GM12872 (cell line): ENCODE measurements around the gene KCNK2.

Source experiments
- TF ChIP-seq, protein P1 (sequence below): IDR thresholded peaks from 3 replicates; pipeline ENCODE4 v1.5.1; 2011; ENCODE audit warnings: low read depth, mild to moderate bottlenecking, low read length, moderate library complexity; ENCODE audit not compliant: insufficient read depth

KCNK2 gene

DNA sequence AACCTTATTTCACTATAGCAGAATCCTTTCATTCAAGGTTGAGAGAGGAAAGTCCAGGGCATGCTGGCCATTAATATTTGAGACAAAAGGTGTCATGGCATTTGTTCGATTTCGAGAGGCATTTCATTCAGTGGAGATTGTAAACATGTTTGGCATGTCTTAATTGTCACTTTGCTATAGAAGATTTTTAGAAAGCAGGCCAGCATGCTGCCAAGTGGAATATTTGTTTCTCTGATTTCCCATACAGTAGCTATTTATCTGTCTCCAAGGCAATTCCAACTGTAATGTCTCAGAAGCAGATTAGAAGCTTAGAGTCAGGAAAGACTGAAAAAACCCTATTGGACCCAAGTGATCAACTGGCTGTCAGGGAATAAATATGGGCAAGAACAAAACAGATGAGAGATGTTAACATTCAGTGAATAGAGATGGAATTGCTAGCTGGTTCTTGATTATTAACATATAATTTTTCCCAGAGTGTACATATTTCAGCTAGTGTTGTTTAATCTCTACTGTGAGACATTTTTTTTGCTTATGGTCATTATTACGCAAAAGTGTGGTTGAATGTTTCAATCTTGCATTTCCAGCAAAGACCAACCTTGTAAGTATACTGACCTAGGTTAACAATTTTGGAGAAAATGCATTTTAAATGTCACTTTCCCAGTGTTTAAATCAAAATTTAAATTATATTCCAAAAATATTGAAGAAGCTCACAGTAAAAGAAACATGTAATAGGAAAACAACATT, 174.6 kb downstream of the KCNK2 start:
- TF ChIP-seq, protein P1, sequence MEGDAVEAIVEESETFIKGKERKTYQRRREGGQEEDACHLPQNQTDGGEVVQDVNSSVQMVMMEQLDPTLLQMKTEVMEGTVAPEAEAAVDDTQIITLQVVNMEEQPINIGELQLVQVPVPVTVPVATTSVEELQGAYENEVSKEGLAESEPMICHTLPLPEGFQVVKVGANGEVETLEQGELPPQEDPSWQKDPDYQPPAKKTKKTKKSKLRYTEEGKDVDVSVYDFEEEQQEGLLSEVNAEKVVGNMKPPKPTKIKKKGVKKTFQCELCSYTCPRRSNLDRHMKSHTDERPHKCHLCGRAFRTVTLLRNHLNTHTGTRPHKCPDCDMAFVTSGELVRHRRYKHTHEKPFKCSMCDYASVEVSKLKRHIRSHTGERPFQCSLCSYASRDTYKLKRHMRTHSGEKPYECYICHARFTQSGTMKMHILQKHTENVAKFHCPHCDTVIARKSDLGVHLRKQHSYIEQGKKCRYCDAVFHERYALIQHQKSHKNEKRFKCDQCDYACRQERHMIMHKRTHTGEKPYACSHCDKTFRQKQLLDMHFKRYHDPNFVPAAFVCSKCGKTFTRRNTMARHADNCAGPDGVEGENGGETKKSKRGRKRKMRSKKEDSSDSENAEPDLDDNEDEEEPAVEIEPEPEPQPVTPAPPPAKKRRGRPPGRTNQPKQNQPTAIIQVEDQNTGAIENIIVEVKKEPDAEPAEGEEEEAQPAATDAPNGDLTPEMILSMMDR = no peak

DNA sequence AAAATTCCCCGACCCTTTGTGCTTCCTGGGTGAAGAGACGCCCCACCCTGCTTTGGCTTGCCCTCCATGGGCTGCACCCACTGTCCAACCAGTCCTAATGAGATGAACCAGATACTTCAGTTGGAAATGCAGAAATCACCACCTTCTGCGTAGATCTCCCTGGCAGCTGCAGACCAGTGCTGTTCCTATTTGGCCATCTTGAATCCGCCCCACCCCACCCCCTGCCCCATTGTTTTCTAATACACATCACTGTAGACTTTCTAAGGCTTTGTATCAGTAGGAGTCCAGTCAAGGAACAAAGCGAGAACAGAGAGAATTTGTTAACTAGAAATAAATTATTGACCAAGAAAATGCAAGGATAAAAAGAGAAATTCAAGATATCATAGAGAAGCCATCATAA, 178.2 kb downstream of the KCNK2 start:
- TF ChIP-seq, protein P1 = no peak

DNA sequence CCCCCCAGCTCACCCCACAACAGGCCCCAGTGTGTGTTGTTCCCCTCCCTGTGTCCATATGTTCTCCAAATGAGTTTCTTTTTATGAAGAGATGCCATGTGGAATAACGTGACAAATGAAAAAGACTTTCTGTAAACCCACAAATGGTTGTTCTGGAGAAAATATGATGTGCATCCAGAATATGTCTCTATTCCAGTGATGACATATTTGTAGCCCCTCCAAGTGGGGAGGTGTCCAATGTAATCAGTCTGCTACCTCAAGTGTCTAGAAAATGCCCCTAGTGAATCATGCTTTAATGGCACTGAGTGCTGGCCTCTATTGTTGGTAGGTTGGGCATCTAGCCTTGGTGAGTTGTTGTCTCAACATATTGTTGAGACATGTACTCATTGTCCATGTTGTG, 179.6 kb downstream of the KCNK2 start:
- TF ChIP-seq, protein P1 = no peak

DNA sequence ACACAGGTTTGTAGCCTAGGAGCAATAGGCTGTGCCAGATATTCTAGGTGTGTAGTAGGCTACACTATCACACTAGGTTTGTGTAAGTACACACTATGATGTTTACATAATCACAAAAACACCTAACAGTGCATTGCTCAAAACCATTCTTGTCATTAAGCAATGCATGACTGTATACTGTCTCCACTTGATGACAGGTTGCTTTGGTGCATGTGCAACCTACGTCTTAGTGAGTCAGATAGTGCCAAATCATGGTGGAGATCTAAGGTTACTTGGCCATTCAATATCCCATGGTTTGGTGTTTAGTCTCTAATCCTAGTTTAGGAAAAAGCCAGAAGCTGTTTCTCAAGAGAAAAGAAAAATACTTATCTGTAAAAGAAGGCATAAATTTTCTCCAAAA, 181.1 kb downstream of the KCNK2 start:
- TF ChIP-seq, protein P1 = no peak

DNA sequence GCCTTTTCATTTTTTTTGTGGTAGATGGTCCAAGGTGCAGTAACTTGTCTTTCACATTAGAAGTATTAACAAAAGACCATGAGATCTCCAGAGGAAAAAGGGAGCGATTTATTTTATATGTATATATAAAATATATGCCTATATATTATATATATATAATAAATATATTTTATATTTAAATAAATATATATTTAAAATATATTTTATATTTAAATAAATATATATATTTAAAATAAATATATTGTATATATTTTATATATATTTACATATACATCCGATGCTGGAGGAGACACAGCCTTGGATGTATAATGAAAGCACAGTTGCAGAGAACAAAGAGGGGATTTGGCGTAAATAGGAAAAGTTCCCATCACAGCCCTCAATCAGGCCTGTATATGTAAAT, 182.1 kb downstream of the KCNK2 start:
- TF ChIP-seq, protein P1 = no peak

DNA sequence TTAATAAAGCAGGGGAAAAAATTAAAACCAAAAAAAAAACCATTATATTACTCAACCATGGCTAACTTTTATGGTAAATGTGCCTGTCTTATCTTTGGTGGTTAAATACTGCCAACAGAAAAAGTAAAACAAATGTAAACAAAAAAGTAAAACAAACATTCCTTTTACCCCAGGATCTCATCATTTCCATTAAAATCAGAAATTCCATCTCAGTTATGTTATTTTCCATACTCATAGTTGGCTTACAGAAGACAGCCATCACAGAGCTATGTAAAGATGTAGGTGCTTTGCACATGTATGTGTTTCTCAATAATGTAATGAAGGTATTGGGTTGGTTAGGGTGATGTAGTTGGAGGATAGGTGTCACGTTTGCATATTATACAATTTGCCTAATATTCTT, 185.0 kb downstream of the KCNK2 start:
- TF ChIP-seq, protein P1 = no peak

GRCh38 chr1:215269955-215270354, 187.4 kb downstream of the KCNK2 start:
- TF ChIP-seq, protein P1 = no peak
